GM19193 (cell line): ENCODE measurements around the gene PELI2.

Experiments used
- POLR2A ChIP-seq: IDR thresholded peaks from 4 replicates; pipeline ENCODE4 v1.6.1; 2011; ENCODE audit not compliant: insufficient read depth, insufficient read length; ENCODE audit errors: extremely low read depth

Gene PELI2

GRCh38 chr14:56198438-56198837 is 80.2 kb downstream of the PELI2 start:
- TF ChIP-seq POLR2A: no peak

GRCh38 chr14:56199095-56199981 is 81.1 kb downstream of the PELI2 start:
- TF ChIP-seq POLR2A: no peak

- no peak for TF ChIP-seq POLR2A
These were observed 81.9 kb downstream of the PELI2 start for GRCh38 chr14:56199982-56200577.

GRCh38 chr14:56202256-56202655 is 84.0 kb downstream of the PELI2 start:
- TF ChIP-seq POLR2A: no peak

- TF ChIP-seq POLR2A: no peak
These were observed 87.7 kb downstream of the PELI2 start for GRCh38 chr14:56205881-56206280.

- TF ChIP-seq POLR2A: no peak
These were observed 88.4 kb downstream of the PELI2 start for GRCh38 chr14:56206596-56206995.

GRCh38 chr14:56207626-56208292 is 89.5 kb downstream of the PELI2 start:
- no peak for TF ChIP-seq POLR2A

- TF ChIP-seq POLR2A: no peak
These were observed 90.3 kb downstream of the PELI2 start for GRCh38 chr14:56208520-56208919.

GRCh38 chr14:56210571-56210970 is 92.4 kb downstream of the PELI2 start:
- TF ChIP-seq POLR2A: no peak

- no peak for TF ChIP-seq POLR2A
These were observed 92.9 kb downstream of the PELI2 start for GRCh38 chr14:56211084-56211483.

- TF ChIP-seq POLR2A: no peak
These were observed 93.6 kb downstream of the PELI2 start for GRCh38 chr14:56211844-56212243.

GRCh38 chr14:56212521-56212920 is 94.3 kb downstream of the PELI2 start:
- no peak for TF ChIP-seq POLR2A

GRCh38 chr14:56213306-56213705 is 95.1 kb downstream of the PELI2 start:
- TF ChIP-seq POLR2A: no peak

GRCh38 chr14:56215180-56215579 is 97.0 kb downstream of the PELI2 start:
- TF ChIP-seq POLR2A: no peak

GRCh38 chr14:56216626-56217379 is 98.6 kb downstream of the PELI2 start:
- TF ChIP-seq POLR2A: no peak
